ENCODE results near the gene ABCC1.
"Not testable (repeated sequence)": the region's sequence is repeated elsewhere in the genome, so short reads cannot be mapped to it uniquely, and the experiment has no call there.

ABCC1 gene

DNA sequence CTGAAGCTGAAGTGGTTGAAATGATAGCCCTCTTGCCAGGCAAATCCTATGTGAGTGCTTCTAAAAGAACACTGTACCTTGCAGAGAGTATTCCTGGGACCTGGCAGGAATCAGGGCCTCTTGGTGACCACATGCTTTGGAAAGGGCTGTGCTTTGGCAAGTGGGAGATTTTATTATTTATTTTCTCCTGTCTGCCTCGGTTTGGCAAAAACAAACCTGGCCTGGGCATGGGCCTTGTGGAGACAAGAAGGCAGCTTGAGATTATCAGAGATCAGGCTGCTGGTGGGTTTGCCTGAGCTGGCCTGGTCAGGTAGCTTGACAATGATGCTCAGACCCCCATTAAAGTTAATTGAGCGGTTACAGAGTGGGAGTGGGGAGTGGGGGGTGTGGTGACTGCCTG lies 24.6 kb downstream of the ABCC1 start:
- TF ChIP-seq, protein P1, sequence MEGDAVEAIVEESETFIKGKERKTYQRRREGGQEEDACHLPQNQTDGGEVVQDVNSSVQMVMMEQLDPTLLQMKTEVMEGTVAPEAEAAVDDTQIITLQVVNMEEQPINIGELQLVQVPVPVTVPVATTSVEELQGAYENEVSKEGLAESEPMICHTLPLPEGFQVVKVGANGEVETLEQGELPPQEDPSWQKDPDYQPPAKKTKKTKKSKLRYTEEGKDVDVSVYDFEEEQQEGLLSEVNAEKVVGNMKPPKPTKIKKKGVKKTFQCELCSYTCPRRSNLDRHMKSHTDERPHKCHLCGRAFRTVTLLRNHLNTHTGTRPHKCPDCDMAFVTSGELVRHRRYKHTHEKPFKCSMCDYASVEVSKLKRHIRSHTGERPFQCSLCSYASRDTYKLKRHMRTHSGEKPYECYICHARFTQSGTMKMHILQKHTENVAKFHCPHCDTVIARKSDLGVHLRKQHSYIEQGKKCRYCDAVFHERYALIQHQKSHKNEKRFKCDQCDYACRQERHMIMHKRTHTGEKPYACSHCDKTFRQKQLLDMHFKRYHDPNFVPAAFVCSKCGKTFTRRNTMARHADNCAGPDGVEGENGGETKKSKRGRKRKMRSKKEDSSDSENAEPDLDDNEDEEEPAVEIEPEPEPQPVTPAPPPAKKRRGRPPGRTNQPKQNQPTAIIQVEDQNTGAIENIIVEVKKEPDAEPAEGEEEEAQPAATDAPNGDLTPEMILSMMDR (IDR thresholded peaks at IDR 0.05; ENCODE audit: insufficient read depth, low read depth, low read length, missing control alignments), result no peak
- no peak overlapping the region for H3K4me3 ChIP-seq (ENCODE audit: low read depth, low read length)
- DNase-seq (ENCODE audit: low read depth), result no peak

DNA sequence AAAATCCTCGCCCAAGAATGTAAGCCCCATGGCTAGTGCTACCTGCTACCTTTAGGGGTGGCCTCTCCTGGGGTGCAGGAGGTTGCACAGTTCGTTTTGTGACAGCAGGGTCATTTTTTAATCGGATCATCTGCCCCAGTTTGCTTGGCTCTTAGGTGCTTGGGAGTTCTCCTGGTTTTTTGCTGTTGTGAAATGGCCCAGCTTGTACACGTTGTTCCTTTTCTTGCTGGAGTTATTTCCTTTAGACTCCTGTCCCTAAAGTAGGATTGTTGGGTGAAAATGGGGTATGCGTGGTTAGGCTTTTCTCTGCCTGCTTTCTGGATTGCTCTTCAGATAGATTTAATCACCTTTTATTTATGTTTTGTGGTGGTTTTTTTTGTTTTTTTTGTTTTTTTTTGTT lies 25.8 kb downstream of the ABCC1 start:
- TF ChIP-seq, protein P1 (IDR thresholded peaks at IDR 0.05; ENCODE audit: insufficient read depth, low read depth, low read length, missing control alignments), result no peak
- DNase-seq (ENCODE audit: low read depth), result no peak
- H3K4me3 ChIP-seq (ENCODE audit: low read depth, low read length), result no peak overlapping the region

DNA sequence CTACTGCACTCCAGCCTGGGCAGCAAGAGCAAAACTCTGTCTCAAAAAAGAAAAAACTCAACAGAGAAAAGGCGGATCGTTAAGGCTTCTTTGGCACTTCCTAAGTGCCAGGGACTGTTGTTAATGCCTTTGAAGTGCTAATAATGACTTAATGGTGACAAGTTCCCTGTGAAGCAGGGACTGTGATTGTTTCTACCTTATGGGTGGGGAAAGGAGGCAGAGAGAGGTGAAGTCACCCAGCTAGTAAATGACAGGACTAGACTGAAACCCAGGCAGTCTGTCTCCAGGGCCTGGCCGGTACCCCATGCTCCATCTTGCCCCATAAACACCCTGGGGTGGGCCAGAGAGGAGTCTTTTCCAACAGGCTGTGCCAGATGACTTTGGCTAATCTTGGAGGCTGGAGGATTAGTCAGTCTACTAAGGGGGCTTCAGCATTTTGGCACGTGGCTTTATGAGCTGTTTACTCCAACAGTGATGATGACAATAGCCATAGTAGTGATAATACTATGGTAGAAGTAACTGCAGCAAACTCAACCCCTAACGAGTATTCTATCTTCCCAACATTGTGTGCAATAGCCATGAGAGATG lies 26.9 kb downstream of the ABCC1 start:
- TF ChIP-seq, protein P1 (IDR thresholded peaks at IDR 0.05; ENCODE audit: insufficient read depth, low read depth, low read length, missing control alignments), result no peak
- H3K4me3 ChIP-seq (ENCODE audit: low read depth, low read length), result no peak overlapping the region
- DNase-seq (ENCODE audit: low read depth), result no peak

DNA sequence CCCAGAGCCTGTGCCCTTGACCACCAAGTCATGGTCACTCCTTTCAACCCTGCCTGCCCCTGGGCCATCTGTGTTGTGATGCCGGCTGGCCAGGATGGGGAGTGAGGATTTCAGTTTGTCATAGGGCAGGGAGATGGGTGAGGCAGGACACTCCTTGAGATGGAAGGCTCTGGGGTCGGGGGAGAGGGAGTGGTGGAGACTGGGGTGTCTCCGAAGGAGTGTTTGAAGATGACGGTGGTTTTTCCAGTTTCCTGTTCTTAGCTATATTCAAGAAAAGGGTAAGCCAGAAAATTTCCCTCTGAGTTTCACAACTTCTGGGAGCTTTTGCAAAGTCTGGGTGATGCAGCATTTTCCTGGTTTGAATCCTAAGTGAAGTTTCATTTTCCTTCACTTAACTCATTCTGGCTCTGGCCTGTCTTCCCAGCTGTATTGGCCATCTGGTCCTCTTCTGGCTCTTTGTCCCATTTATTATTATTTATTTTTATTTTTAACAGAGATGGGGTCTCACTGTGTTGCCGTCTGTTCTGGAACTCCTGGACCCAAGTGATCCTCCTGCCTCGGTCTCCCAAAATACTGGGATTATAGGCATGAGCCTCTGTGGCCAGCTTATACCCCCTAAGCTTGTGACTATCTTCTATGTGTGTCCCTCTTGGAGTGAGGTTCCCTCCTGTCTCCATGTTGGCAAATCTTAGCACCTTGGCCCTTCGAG lies 27.7 kb downstream of the ABCC1 start:
- DNase-seq (ENCODE audit: low read depth), result no peak
- TF ChIP-seq, protein P1 (IDR thresholded peaks at IDR 0.05; ENCODE audit: insufficient read depth, low read depth, low read length, missing control alignments), result no peak
- no peak overlapping the region for H3K4me3 ChIP-seq (ENCODE audit: low read depth, low read length)

DNA sequence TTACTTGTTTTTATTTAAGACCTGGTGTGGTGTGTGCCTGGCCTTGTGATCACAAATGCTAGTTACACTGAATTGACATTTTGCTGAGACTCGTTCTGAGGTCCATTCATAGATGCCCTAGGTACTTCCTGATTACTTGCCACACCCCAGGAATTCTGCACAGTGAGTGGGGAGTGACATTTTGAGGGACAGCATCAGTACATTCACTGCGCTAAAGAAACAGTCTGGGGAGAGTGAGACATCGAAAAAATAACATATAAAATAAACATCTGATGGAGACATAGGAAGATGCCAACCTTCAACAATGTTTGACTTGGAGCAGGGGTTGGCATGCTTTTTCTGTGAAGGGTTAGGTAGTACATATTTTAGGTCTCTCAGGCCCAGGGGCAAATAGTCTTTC lies 30.4 kb downstream of the ABCC1 start:
- no peak for DNase-seq (ENCODE audit: low read depth)
- TF ChIP-seq, protein P1 (IDR thresholded peaks at IDR 0.05; ENCODE audit: insufficient read depth, low read depth, low read length, missing control alignments), result no peak
- H3K4me3 ChIP-seq (ENCODE audit: low read depth, low read length), result no peak overlapping the region

DNA sequence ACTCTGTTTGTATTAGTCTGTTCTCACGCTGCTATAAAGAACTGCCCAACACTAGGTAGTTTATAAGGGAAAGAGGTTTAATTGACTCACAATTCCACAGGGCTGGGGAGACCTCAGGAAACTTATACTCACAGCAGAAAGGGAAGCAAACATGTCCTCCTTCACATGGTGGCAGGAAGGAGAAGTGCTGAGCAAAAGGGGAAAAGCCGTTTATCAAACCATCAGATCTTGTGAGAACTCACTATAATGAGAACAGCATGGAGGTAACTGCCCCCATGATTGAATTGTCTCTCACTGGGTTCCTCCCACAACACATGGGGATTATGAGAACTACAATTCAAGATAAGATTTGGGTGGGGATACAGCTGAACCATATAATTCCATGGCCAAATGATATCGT lies 30.9 kb downstream of the ABCC1 start:
- no peak overlapping the region for H3K4me3 ChIP-seq (ENCODE audit: low read depth, low read length)
- DNase-seq (ENCODE audit: low read depth), result no peak
- TF ChIP-seq, protein P1 (IDR thresholded peaks at IDR 0.05; ENCODE audit: insufficient read depth, low read depth, low read length, missing control alignments), result no peak

DNA sequence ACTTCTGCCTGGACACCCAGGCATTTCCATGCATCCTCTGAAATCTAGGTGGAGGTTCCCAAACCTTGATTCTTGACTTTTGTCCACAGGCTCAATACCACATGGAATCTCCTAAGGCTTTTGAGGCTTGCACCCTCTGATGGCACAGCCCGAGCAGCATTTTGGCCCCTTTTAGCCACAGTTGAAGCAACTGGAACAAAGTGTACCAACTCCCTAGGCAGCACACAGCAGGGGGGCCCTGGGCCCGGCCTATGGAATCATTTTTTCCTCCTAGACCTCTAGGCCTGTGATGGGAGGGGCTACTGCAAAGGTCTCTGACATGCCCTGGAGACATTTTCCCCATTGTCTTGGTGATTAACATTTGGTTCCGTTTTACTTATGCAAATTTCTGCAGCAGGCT lies 32.0 kb downstream of the ABCC1 start:
- H3K4me3 ChIP-seq (ENCODE audit: low read depth, low read length), result no peak overlapping the region
- TF ChIP-seq, protein P1 (IDR thresholded peaks at IDR 0.05; ENCODE audit: insufficient read depth, low read depth, low read length, missing control alignments), result no peak
- no peak for DNase-seq (ENCODE audit: low read depth)

DNA sequence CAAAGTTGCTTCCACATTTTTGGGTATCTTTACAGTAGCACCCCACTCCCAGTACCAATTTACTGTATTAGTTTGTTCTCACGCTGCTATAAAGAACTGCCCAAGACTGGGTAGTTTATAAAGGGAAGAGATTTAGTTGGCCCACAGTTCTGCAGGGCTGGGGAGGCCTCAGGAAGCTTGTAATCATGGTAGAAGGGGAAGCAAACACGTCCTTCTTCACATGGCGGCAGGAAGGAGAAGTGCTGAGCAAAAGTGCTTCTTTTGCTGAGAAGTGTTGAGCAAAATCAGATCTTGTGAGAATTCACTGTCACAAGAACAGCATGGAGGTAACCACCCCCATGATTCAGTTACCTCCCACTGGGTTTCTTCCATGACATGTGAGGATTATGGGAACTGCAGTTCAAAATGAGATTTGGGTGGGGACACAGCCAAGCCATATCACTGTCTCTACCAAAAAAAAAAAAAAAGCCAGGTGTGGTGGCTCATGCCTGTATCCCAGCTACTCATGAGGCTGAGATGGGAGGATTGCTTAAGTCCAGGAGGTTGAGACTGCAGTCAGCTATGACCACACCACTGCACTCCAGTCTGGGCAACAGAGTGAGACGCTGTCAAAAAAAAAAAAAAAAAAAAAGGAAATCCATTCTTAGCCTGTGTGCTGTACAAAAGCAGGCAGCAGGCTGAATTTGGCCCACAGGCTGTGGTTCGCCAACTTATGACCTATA lies 32.9 kb downstream of the ABCC1 start:
- H3K4me3 ChIP-seq (ENCODE audit: low read depth, low read length); DNase-seq (ENCODE audit: low read depth): not testable (repeated sequence)
